Activated CD8-positive, alpha-beta memory T cell treated with anti-CD3 and anti-CD28 coated beads for 36 hours (primary cell): Measurements from ENCODE around the gene TVP23A. TPM values are rescaled to one million over a fixed set of nuclear protein-coding genes. Genes with fewer than 3 reads are reported as not detected.
"Not testable (repeated sequence)": the region's sequence is repeated elsewhere in the genome, so short reads cannot be mapped to it uniquely, and the experiment has no call there.

ENCODE experiments used
- CTCF ChIA-PET: fragments of 350-600 bp; sonication (Branson Sonifier 250); formaldehyde crosslinking; loops from one replicate; lab custom pipeline; 2021; ENCODE audit warnings: antibody characterized with exemption; lab: Charles Lee
- POLR2A ChIA-PET: fragments of 350-600 bp; sonication (Branson Sonifier 250); formaldehyde crosslinking; loops from one replicate; lab custom pipeline; 2021; ENCODE audit warnings: antibody characterized with exemption; lab: Charles Lee
- total RNA-seq, 2 experiments: library from RNA; stranded (reverse); gene quantifications; one replicate each; pipeline ENCODE4 v1.2.3, GENCODE V29; 2021

TVP23A gene
- total RNA-seq, 2 experiments from 2014 or later, result not detected

DNA sequence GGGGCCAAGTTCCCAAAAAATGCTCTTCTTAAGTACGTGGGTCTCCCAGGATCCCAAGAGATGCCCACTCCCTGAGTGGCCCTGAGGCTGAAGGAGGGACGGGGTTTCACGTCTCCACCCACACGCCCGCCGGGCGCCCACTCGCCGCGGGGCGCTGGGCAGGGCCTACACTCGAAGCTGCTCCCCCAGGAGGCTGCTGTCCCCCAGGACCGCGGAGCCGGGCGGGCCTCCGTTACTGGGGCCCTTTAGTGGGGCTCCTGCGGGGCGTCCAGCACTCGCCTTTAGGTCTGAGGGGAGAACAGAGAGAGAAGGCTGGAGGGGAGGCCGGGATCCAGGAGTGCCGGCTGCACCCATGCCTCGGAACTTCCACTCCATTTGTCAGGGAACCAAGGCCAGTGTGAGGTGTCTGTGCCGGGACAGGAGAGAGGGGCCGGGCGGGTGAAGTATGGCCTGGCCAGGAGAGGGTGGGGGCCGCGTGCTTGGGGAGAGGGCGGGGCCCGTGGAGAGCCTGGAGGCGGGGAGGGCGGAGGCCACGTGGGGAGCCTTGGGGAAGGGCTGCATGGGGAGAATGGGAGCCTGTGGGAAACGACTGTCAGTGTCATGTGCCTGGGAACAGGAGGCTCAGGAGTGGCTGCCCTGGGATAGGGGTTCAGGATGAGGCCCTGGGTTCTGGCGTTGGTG lies 56.1 kb downstream of the TVP23A start:
- POLR2A ChIA-PET, result no interaction called here
- CTCF ChIA-PET, result no interaction called here

DNA sequence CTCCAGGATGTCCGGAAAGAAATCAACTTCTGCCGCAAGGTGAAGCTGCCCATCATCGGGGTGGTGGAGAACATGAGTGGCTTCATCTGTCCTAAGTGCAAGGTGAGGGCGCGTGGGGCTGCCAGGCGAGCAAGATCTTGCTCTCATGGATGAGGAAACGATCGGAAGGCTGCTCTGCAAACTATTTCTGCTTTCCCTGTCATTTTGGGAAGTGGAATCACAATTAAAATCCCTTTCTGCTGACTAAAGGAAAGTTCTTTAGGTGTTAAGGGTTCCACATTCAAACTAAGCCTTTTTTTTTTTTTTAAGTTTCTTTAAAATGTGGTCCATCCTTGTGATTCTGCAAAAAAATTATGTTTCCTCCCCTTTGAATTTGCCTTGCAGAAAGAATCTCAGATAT lies 57.2 kb downstream of the TVP23A start:
- POLR2A ChIA-PET, result no interaction called here
- CTCF ChIA-PET, result no interaction called here

DNA sequence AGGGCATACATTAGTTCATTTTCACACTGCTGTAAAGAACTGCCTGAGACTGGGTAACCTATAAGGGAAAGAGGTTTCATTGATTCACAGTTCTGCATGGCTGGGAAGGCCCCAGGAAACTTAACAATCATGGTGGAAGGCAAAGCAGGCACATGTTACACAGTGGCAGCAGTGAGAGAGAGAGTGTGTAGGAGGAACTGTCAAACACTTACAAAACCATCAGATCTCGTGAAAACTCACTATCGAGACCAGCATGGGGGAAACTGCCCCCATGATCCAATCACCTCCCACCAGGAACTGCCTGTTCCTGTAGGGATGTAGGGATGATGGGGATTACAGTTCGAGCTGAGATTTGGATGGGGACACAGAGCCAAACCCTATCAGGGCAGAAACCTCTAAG lies 57.7 kb downstream of the TVP23A start:
- POLR2A ChIA-PET, result no interaction called here
- CTCF ChIA-PET, result no interaction called here

DNA sequence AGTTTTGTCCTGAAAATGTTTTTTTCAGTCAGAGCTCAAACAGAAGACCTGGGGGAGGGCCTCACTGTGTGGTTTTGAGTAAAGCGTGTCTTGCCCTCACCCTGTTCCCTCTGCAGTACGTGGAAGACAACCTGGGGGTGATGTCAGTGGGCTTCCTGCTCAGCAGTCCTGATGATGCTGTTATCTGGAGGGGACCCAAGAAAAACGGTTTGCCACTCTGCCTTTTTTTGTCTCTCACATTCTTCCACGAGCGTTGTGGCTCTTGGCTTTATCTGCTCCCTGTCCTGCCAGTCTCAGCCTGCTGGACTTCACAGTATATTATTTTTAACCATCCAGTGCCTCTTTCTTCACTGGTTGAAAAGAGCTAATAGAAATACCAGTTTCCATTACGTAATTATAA lies 62.0 kb downstream of the TVP23A start:
- CTCF ChIA-PET, result no interaction called here

DNA sequence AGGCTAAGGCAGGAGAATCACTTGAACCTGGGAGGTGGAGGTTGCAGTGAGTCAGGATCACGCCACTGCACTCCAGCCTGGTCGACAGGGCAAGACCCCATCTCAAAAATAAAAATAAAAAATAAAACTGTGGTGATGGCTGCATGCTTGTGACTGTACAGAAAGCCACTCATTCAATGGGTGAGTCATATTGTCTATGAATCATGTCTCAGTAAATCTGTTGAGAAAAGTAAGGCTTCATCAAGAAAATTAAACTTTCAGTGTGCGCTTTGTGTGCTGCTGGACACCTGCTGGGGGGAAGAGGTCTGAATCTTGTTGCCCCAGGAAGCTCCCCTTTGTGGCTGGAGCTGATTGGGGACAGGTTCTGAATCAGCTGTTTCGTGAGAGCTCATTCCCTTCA lies 63.7 kb downstream of the TVP23A start:
- ChIA-PET POLR2A (no interaction called here), CTCF (interaction anchor here (0.9 kb wide), 1 partner anchor 10 kb away, joined by 3 read pairs; no protein-coding TSS in a partner anchor)

More for the DNA sequence above, 62.0 kb downstream of the TVP23A start:
- POLR2A ChIA-PET, result no interaction called here

DNA sequence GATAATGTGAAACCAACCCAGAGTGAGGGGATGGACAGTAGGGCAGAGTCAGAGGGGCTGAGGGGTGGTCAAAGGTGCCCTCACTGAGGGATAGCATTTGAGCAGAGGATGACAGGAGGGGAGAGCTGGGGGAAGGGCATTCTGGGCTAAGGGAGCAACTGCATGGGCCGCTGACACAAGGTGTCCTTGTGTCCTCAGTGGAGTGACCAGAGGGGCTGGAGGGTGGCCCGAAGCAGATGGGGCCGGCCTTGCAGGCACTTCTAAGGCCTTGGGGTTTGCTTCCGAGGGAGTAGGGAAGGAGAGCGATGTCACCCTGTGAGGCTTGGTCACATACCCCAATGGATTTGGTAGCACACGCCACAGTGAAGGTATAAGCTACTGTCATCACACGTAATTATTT lies 64.9 kb downstream of the TVP23A start:
- POLR2A ChIA-PET, result no interaction called here
- CTCF ChIA-PET, result no interaction called here

DNA sequence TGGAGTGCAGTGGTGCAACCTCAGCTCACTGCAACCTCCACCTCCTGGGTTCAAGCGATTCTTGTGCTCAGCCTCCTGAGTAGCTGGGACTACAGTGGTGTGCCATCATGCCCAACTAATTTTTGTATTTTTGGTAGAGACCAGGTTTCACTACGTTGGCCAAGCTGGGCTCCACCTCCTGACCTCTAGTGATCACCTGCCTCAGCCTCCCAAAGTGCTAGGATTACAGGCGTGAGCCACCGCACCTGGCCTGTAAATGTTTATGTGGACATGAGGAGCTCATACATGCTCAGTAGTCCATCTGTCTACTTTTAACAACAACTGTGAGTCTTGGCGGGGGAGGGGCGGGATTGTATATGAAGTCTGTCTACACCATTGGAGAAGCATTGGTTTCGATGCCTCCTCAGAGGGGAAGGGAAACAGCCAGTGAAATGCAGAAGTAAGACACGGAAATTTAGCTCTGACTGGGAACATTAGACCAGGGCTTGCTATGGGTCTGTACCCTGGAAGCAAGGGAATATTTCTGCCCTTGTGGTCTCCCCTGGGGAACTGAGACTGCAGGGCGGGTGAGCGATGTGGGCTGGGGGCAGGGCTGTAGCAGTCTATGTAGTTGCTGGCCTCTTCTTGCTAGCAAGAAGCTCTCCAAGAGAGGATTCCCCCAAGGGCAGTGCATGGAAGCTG lies 65.6 kb downstream of the TVP23A start:
- ChIA-PET POLR2A (no interaction called here), CTCF (no interaction called here)

DNA sequence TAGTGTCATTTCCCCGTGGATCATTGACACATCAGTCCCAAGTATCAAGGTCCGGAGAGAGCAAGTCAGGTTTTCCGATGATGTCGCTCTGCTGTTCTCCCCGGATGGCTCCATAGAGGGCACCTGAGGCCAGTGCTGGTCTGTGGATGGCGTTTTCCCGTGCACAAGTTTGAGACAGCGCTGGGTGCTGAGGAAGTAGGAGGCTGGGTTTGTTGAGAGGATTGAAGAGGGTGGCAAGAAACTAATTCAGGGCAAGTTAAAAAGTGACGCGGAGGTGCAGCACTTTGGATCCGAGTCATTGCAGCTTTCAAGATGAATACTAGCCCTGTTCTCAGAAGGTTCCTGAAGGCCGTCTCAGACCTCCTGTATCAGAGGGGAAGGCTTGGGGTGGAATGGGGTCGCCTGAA lies 67.3 kb downstream of the TVP23A start:
- CTCF ChIA-PET, result interaction anchor here (2.2 kb wide), 1 partner anchor 117 kb away, joined by 5 read pairs; no protein-coding TSS in a partner anchor
- POLR2A ChIA-PET, result no interaction called here

DNA sequence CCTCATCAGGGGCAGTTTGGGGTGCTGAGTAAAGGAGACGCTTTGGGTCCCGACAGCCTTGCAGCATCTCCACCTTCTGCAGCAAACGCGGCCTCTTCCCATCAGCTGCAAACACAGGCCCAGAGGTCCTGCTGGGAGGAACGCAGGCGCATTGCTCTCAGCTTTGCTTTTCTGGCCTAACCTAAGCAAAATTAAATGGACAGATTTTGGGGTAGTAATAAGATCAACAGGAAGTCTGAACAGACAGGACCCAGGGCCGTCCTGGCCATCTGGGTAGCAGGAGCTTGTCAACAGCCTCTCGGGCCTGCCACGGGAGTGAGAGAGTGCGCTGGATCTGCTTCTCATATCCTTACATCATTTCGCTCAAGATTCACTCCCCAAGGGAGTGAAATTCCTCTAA lies 67.8 kb downstream of the TVP23A start:
- POLR2A ChIA-PET, result no interaction called here
- CTCF ChIA-PET, result interaction anchor here (2.2 kb wide), 1 partner anchor 118 kb away, joined by 5 read pairs; no protein-coding TSS in a partner anchor

DNA sequence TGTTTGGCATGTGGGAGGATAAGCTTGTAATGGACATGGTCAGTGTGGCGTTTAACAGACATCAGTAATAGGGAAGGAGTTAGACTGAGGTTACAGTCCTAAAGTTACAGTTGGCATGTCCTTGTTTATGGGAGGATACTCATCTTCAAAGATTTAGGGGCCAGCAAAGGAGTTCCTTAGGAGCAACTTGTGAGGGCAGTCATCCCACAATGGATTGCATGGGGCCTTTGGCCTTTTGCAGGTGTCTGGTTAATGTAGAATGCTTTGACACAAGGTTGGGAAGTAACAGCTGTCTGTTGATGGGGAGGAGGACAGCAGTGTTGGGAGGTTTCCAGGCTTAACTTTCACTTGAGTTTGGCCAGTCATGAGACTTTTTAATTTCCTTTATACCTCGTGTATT lies 72.8 kb downstream of the TVP23A start:
- ChIA-PET CTCF (interaction anchor here (1.2 to 2.3 kb wide), 2 partner anchors 10 to 172 kb away, joined by 3 to 11 read pairs; no protein-coding TSS in a partner anchor), POLR2A (no interaction called here)

DNA sequence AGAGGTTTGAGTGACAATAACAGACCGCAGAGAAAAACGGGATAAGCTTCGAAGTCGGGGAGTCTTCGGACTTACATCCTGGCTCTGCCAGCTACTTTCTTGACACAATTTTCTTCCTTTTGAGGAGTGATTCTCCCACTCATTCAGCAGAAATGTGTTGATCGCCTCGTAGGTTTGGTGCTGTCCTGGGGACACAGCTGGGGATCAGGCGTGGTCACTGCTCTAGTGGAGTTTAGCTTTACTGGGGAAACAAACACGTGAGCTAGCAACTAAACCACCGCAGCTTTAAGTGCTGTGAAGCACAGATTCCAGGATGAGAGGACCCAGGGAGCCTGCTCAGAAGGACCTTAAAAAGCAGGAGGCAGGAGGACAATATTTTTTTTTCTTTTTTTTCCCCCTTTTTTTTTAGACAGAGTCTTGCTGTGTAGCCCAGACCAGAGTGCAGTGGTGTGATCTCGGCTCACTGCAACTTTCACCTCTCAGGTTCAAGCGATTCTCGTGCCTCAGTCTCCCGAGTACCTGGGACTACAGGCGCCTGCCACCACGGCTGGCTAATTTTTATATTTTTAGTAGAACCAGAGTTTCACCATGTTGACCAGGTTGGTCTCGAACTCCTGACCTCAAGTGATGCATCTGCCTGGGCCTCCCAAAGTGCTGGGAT lies 74.1 kb downstream of the TVP23A start:
- POLR2A ChIA-PET, result interaction anchor here (1.1 to 1.5 kb wide), 4 partner anchors 127 to 174 kb away, joined by 4 to 6 read pairs (median 4); no protein-coding TSS in a partner anchor
- CTCF ChIA-PET, result interaction anchor here (1.1 to 2.3 kb wide), 2 partner anchors 174 to 229 kb away, joined by 6 to 11 read pairs; no protein-coding TSS in a partner anchor

DNA sequence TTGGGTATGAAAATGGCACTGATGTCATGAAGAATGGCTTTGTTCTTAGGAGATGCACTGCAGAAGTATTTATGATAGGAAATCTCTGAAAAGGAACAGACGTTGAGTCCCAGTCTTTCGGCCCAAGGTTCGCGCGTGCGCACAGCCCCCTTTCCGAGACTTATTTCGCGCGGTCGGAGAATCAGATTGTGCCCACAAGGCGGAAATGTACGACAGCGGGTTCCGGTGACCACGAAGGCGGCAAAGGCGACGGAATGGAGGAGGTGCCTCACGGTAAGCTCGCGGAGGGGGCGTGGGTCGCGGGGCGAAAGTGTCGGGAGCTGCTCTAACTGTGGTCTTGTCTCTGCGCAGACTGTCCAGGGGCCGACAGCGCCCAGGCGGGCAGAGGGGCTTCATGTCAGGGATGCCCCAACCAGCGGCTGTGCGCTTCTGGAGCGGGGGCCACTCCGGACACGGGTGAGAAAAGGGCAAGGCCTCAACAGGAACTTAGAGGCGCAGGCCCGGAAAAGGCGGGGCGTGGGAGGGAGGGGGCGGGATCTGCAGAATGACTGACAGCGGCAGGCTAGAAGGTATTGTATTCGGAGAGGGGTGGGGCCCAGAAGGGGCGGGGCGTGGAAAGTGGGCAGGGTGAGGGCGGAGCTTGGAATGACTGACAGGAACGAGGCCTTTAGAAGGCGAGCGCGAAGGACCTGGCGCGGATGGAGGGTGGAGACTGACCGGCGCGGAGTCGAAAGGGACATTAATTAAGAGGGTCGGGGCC lies 74.8 kb downstream of the TVP23A start, which contains the start of gene NUBP1:
NUBP1 (plus strand) TSS at position 233 of the 760 bp plus-strand sequence; CDS start at position 255, 22 bp downstream.
- ChIA-PET POLR2A (interaction anchor here (1.1 to 1.5 kb wide), 4 partner anchors 128 to 175 kb away, joined by 4 to 6 read pairs (median 4); no protein-coding TSS in a partner anchor), CTCF (interaction anchor here (1.1 to 2.3 kb wide), 2 partner anchors 174 to 228 kb away, joined by 6 to 11 read pairs; no protein-coding TSS in a partner anchor)

DNA sequence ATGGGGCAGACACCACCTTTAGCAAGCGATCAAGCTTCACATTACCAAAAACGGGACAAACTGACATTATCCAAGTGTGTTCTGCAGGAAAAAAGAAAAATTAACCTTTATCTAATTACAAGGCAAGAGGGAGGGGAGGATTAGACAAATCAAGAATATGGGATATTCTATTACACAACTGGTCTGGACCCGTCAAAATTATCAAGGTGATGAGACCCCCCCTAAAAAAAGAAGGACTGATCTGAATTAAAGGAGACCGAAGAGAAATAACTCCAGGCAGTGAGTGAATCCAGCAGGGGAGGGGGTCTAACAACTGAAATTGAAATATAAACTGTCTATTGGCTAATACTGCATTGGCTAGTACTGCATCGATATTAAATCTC lies 75.4 kb downstream of the TVP23A start:
- POLR2A ChIA-PET, result interaction anchor here (1.2 to 1.5 kb wide), 2 partner anchors 129 to 135 kb away, joined by 4 to 6 read pairs; no protein-coding TSS in a partner anchor
- CTCF ChIA-PET, result no interaction called here

DNA sequence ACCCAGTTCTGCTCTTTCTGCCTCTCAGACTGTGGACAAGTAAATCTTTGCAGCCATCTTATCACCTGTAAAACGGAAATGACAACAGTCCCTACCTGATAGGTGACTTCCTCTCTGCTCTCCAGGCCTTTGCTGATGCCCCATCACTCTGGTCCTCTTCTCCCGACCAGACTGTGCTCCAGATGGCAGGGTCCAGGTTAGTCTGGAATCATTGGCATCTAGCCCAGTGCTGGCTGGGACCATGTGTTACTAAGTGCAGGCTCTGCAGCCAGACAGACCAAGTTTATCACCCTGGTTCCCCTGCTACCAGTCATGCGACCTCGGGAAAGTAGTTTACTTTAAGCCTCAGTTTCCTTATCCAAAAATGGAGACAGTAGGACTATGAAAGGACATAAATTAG lies 76.8 kb downstream of the TVP23A start:
- POLR2A ChIA-PET, result no interaction called here
- CTCF ChIA-PET, result no interaction called here

DNA sequence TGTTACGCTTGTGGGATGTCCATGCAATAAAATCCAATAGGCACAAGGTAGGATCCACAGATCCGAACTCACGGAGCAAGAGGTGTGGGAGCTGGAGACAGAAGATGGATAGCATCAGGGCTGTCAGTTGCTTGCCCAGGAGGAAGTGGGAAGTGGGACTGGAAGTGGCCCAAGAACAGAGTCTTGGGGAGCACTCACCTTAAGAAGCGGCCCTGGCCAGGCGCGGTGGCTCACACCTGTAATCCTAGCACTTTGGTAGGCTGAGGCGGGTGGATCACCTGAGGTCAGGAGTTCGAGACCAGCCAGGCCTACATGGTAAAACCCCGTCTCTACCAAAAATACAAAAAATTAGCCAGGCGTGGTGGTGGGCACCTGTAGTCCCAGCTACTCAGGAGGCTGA lies 77.3 kb downstream of the TVP23A start:
- POLR2A ChIA-PET, result not testable (repeated sequence)
- CTCF ChIA-PET, result interaction anchor here (1.2 kb wide), 1 partner anchor 178 kb away, joined by 3 read pairs; no protein-coding TSS in a partner anchor

DNA sequence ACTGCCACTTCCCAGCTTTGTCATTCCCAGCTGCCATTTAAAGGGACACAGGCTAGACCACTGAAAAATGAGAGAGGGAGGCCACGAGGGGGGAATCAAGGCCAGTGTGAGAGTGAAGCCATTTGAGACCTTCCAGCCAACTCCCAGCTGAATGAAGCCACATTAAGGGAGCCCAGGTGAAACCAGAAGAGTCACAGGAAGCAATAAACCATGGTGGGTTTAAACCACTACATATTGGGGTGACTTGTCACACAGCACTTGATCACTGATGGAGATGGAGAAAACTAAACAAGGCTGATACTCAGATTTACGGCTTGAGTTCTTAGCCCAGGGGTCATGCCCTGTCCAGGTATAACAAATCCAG lies 77.8 kb downstream of the TVP23A start:
- CTCF ChIA-PET, result interaction anchor here (1.2 kb wide), 1 partner anchor 178 kb away, joined by 3 read pairs; no protein-coding TSS in a partner anchor
- POLR2A ChIA-PET, result no interaction called here

DNA sequence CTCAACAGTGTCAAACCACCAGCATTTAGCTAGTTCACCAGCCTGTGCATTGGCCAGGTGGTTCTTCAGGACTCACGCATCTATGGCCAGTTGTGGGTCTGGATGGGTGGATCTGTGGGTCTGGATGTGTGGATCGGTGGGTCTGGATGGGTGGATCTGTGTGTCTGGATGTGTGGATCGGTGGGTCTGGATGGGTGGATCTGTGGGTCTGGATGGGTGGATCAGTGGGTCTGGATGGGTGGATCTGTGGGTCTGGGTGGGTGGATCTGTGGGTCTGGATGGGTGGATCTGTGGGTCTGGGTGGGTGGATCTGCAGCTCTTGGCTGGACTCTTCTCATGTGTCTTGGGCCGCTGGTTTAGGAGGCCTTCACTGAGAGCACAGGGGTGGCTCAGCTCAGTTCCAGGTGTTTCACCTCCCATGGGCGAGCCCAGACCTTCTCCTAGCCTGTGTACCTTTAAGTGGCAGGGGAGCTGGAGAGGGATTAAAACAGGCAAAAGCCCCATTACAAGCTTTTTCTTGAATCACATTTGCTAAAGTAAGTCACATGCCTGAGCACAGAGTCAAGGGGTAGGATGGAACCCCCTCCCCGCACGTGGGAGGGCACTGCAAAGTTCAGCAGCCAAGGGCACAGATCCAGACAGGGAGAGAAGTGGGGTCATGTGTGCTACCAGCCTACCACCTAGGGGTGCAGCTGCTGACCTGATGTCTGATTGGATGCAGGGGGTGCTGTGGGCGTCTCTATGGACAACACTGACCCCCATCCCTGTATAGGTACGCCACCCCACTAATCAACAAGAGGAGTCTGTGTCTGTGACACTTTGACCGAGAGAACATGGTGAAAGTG lies 78.4 kb downstream of the TVP23A start:
- ChIA-PET POLR2A (interaction anchor here (0.9 kb wide), 1 partner anchor 137 kb away, joined by 5 read pairs; the partner anchor contains the start of gene CIITA), CTCF (interaction anchor here (1.2 kb wide), 1 partner anchor 179 kb away, joined by 3 read pairs; no protein-coding TSS in a partner anchor)
